ENCODE measurements around the gene FBXO21.

FBXO21 gene

GRCh38 chr12:117165342-117165741 is 24.9 kb downstream of the FBXO21 start:
- DNase-seq: no peak

GRCh38 chr12:117162633-117163032 is 27.6 kb downstream of the FBXO21 start:
- DNase-seq: no peak

DNA sequence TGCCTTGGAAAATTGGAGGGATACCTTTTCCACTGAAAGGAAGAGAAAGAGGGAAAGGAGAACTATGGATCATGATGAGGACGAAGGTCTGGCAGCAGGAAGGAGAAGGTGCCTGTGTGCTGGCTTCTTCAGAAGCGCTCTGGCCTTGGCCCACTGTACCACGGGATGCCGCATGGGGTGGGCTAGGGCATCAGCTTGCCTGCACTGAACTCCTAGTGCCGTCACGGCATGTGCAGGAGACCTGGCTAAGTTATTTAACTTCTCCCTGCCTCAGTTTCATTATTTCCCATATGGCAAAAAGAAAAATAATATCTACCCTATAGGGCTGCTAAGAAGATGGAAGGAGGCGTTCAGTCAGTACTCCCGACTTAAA is 28.1 kb downstream of the FBXO21 start:
- DNase-seq: no peak

GRCh38 chr12:117161460-117162166 is 28.7 kb downstream of the FBXO21 start:
- no peak for DNase-seq

DNA sequence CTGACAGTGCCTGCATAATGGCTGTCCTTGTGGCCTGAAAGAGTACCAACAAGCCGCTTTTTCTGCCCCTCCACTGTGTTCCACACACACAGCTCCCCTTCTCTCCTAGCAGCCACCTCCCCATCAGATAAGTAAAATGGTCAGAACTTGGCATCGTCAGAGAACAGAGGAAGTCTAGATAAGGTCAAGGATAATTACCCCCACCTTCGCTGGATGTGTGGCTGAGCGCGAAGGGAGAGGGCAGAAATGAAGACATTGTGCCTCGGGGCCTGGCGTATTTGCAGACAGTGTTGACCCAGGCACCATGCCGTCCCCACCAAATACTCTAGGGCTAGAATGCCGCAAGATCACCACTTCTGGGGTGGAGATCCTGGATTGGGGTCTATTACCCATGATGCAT is 30.6 kb downstream of the FBXO21 start:
- no peak for DNase-seq

DNA sequence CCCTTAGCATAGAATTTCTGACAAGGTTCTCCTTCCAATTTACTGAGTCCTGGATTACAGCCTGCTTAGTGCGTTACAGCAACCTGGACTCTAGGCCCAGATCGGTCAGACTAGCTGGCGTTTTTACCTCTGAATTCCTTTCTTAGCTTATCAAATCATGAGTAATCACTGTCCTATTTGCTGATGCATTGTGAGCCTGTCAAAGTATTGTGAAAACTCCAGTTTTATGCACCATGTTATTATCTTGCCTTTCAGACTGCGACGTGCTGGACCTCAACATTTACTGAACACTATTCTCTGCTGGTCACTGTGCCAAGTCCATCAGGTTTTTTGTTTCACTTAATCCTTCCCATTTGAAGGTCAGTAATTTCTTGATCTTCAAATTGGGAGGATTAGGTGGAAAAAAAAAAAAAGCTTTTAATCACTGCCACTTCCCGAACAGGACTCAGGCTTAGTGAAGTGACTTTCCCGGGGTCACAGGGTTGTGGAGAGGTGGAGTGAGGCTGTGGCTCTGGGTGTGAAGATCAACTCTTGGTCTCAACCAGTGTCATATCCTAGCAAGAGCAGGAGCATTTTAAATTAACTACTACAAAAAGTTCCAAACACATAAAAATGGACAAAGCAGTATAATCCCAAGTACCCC is 31.2 kb downstream of the FBXO21 start:
- no peak for DNase-seq

DNA sequence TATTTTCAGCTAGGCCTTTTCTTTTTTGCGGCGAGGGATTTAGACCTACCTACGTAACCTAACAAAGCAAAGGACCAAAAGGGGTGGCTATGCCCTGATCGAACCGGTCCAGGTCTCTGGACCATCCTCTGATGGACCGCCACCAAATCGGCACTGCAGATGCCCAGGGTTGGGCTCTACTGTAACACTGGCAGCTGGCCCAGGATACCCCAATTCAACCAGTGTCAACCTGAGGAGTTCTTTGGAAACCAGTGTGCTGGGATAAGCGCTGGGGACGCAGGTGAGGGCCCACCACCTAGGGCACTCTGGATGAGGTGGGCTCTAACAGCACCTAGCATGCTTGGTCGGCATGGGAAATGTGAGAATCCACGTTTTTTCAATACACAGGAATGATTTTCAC is 32.2 kb downstream of the FBXO21 start:
- DNase-seq: no peak

- DNase-seq: peak; percentile 47 to 66 (median 66)
These were observed 34.8 kb downstream of the FBXO21 start for GRCh38 chr12:117155278-117156060.

GRCh38 chr12:117152793-117153775 is 37.2 kb downstream of the FBXO21 start:
- DNase-seq: no peak

- no peak for DNase-seq
These were observed 38.8 kb downstream of the FBXO21 start for GRCh38 chr12:117151403-117152031.

GRCh38 chr12:117149431-117149830 is 40.8 kb downstream of the FBXO21 start:
- DNase-seq: no peak

GRCh38 chr12:117148642-117149041 is 41.6 kb downstream of the FBXO21 start:
- DNase-seq: no peak

DNA sequence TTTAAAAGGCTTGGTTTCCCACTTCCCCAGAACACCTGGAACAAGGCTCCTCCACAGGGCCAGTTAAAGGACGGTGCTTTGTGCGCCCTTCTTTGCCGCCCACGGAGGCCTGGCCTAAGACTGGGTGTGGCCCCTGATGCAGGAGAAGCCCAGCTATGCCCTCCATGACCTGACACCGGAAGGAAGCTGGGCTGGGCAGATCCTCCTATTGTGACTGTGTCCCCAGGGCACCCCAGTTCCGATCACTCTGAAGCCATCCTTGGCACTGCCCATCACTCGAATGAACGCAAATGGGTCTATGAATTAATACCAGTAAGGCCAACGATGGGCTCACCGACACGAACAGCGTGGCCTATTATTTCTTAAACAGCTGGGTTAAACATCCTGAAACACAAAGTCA is 42.6 kb downstream of the FBXO21 start:
- no peak for DNase-seq

DNA sequence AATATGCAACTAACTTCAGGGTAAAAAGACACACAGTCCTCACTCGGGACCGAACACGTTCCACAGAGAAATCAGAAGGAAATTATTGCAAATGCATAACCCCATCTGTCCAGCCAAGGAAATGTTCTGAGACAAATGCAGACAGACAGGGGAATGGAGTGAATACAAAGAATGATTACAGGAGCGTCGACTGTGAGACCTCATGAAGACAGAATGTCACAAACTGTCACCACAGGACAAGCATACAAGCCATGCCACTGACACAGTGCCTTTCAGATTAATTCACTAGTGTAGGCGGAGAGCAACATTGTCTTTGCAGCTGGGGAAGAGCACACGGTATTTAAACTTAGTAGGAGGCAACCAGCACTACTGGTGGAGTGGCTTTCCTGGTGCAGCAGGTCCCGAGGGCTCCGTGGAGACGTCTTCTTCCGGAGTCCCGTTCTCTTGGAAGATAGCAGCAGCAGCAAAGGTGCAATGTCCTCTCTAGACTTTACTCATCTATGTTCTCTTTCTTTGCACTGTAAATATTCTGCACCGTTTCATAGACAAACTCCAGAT is 44.6 kb downstream of the FBXO21 start:
- no peak for DNase-seq

DNA sequence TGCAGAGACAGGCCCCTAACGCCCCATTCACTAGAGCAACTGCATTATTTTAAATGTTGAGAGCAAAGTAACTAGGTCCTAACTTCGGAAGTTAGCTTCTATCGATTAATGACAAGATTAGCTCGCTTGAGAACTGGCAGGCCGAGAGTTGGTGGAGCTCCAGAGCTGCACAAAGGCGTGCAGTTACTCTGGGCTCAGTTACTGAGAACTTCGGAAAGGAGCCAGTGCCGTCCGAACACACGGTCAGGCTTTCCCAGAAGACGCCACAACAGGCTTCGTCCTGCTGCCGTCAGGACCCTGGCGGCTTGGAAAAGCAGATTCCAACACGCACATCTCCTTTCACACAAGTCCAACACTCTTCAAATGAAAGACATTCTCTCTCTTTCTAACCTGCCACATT is 45.7 kb downstream of the FBXO21 start:
- no peak for DNase-seq

DNA sequence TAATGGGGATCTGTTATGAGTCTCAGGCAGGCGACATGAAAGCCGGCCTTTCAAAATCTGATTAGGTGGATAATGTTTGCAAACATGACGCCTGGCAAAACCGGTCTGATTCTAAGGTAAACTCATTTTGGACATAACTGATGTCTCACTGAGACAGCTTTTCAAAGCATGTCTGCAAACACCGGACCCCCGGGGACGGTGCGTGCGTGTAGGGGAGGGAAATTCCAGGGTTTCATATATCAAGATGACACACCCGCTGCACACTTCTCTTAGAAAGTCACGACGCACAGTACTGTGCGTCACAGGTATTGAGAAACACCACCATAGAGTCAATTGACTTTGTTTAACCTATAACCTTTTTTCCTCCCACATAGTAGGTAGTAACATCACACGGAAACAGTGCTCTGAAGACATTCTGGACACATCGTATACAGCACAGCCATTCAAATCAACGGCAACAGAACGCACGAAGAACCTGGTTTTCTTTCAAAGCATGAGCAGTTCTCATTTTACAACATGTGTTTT is 47.2 kb downstream of the FBXO21 start:
- DNase-seq: no peak

DNA sequence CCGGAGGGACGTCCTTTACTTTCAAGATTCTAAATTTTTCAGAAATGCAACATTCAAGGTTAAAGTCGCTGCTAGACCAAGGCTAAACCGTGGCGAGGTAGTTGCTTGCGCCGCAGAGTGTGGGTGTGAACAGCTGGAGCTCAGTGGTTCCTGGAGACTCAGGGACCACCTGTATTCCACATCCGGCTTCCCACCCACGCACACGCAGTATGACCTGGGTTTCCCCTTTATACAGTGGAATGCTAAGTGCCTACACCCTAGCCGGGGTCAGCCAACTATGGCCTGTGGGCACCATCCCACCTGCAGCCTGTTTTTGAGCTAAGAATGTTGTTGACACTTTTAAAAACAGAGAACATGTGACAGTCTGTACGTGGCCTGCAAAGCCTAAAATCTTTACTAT is 48.2 kb downstream of the FBXO21 start:
- no peak for DNase-seq

DNA sequence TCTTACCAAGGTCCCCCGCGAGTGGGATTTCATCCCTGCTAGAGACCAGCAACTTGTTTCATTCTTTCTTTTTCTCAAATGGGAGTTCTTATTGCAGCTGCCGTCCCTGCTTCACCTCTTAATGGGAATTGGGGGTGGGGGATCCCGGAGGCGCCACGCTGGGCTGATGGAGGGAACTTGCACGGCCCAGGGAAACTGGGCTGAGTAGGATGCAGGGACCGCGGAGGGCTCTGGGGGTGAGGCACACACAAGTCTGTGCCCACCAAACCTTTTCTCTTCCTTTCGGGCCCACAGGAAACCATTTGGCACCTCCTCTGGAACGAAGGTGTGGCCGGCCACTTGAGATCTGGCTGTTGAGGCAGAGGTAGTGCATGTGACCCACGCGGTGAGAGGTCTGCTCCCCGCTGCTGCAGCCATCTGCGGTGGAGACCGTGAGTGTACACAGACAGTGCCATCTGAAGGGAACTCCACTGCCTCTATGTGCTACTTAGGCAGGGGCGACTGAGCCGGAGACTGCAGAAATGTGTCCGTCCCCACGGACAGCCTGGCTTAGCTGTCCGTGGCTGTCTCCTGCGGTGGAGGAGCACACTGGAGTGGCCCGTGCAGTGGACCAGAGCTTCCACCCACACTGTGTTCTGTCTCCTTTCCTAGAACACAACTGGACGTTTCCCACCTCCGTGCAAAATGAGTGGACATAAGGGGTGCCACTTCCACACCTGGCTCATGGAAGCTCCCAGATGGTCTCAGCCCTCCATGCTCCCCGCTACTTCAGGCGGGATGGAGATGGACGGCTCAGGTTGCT is 49.0 kb downstream of the FBXO21 start:
- DNase-seq: no peak

DNA sequence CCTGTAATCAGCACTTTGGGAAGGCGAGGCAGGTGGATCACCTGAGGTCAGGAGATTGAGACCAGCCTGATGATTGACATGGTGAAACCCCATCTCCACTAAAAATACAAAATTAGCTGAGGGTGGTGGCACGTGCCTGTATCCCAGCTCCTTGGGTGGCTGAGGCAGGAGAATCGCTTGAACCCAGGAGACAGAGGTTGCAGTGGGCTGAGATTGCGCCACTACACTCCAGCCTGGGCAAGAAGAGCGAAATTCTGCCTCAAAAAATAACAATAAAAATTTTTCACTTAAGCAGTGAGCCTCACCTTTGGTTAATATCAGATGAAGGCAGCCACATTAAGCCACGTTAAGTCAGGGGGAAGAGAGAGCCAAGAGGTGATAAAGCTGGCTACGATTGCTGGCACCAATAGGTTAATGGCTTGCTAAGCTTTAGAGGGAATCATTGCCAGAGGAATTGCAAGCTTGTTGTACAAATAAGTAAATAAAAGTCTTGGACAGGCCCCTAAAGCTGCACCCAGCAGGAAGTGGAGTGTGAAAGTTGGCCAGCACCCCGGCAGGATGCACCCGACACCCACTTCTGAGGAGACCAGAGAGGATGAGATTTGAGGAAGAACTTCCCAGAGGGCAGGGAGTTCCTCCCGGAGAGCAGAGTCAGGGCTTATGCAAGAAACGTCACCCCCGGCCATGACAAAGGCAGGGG is 49.7 kb downstream of the FBXO21 start:
- DNase-seq: no peak

All from T-helper 1 cell (primary cell).